HG03095 (cell line): ENCODE data around the gene HDAC3.

ENCODE experiments used
- ATAC-seq: cut with Tn5 transposase; IDR thresholded peaks from one replicate; pipeline ENCODE4 v1.9.1; 2021; ENCODE audit warnings: moderate library complexity; ENCODE audit not compliant: unreplicated experiment

The HDAC3 gene

DNA sequence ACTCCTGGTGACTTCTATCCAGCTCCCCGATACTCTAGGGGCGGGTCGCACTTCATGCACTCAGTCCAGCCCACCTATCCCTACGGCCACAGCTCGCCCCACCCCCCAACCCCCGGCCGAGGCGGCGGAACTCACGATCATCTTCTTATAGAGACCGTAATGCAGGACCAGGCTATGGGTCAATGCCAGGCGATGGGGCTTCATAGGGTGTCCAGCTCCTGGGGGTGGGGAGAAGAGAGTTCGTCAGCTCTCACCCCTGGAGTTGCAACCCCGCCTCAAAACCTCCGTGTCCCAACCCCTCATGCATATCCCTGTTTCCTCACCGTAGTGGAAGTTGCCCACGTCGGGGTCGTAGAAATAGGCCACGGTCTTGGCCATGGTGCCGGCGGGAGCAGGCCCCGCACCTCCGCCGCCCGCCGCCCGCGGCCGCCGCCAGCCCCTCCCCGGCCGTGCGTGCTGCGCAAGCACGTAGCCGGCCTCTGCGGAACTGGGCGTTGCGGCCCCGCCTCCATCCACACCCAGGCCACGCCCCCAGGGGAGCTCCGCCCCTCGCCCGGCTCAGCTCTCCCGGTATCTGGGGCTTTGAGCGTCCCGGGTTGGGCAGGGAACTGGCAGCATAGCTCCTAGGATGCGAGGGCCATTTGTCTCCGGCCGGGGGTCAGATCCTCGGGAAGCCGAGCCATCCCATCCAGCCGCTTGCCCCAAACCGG, at the start of gene HDAC3, which contains the start of gene RELL2:
Gene HDAC3 (minus strand): TSS at position 437 of the 710 bp plus-strand sequence. CDS start 59 bp downstream, at position 378.
Gene RELL2 (plus strand): TSS at position 585 of the 710 bp plus-strand sequence. CDS start 1,229 bp downstream, outside the sequence.
- peak; percentile 75 for ATAC-seq

DNA sequence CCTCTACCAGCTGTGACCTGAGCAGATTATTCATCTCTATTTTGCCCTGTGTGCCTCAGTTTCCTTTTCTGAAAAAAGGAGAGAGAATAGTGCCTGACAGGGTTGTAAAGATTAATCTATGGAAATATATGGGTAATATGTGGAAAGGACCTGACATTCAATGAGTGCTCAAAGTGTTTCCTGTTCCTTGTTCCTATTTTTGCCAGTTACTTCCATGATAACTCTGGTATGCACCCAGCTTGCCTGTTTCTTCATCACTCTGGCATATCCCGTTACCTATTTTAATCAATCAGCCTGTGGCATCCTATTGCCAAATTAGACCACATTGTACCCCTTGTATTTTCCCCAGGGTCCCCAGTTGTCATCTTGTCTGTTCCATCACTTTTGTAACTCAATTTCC, 48.9 kb upstream of the HDAC3 start:
- no peak for ATAC-seq

GRCh38 chr5:141683596-141684141, 47.0 kb upstream of the HDAC3 start:
- no peak for ATAC-seq

- ATAC-seq = no peak
Measured at GRCh38 chr5:141681695-141682641, 45.3 kb upstream of the HDAC3 start, which contains the start of gene ARAP3. Gene ARAP3 (minus strand): TSS chr5:141682230. CDS start chr5:141680486, 1,744 bp downstream.

DNA sequence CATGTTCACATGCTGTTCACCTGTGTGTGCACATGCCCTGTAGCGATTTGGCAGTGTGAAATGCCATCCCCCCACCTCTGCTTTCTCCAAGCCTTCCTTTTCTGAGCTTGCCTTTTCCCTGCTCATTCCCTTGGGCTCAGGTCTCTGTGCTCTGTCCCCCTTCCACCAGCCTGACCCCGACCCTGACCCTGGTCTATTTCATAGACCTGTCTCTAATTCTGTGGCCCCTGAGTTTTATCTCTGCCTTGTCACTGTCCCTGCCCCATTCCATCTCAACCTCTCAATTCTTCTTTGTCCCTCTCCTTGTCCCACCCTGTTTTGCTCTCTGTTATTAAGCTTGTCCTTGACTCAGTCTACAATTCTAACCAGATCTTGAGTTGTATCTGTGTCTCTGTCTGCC, 44.6 kb upstream of the HDAC3 start:
- no peak for ATAC-seq

DNA sequence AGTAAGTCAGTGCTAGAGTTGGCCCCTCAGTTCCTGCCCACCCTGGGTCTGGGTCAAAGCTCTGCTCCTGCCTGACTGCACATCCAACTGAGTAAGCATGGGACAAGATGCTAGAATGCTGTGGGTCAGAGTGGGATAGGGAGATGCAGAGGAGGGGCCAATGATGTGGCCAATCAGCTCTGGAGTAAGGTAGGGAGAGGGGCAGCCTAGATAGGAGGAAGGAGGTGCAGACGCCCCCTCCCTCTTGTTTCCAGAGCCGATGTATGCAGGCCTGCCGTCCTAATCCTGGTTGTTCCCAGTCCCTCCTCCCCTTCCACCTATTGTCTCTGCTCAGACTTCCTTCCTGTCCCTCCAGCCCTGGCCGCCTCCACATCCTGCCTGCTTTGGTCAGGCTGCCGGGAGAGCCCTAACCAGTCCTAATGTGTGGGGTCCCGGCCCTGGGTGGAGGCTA, 44.1 kb upstream of the HDAC3 start:
- ATAC-seq = no peak

GRCh38 chr5:141680178-141680577, 43.5 kb upstream of the HDAC3 start:
- ATAC-seq = no peak

DNA sequence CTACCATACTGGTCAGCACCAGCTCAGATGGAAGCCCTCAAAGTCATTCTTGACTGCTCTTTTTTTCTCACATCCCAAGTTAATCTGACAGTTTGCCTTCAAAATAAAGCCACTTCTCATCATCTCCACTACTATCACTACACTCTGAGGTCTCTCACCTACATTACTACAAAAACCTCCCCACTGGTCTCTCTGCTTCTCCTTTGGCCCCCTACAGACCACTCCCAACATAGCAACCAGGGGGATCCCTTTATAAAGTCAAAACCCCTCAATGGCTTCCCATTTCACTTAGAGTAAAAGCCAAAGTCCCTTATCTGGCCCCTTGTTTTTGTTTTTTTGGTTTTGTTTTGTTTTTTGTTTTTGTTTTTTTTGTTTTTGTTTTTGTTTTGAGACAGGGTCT, 40.8 kb upstream of the HDAC3 start:
- ATAC-seq = no peak

GRCh38 chr5:141675672-141676071, 39.0 kb upstream of the HDAC3 start:
- no peak for ATAC-seq

DNA sequence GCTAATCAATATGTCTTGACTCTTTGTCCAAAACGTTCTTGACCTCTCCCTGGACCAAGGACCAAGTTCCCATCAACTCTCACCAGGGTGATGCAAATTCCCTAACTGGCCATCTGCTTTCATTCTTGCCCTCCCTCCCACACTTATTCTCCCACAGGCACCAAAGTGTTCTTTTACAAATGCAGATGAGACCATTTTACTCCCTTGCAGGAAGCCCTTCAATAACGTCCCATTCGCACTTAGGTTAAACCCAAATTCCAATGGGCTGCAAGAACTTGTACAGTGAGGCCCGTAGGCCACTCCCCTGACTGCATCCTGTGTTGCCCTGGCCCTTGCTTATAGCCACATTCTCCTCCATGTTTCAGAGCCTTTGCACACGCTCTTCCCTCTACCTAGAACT, 38.1 kb upstream of the HDAC3 start:
- ATAC-seq = no peak

DNA sequence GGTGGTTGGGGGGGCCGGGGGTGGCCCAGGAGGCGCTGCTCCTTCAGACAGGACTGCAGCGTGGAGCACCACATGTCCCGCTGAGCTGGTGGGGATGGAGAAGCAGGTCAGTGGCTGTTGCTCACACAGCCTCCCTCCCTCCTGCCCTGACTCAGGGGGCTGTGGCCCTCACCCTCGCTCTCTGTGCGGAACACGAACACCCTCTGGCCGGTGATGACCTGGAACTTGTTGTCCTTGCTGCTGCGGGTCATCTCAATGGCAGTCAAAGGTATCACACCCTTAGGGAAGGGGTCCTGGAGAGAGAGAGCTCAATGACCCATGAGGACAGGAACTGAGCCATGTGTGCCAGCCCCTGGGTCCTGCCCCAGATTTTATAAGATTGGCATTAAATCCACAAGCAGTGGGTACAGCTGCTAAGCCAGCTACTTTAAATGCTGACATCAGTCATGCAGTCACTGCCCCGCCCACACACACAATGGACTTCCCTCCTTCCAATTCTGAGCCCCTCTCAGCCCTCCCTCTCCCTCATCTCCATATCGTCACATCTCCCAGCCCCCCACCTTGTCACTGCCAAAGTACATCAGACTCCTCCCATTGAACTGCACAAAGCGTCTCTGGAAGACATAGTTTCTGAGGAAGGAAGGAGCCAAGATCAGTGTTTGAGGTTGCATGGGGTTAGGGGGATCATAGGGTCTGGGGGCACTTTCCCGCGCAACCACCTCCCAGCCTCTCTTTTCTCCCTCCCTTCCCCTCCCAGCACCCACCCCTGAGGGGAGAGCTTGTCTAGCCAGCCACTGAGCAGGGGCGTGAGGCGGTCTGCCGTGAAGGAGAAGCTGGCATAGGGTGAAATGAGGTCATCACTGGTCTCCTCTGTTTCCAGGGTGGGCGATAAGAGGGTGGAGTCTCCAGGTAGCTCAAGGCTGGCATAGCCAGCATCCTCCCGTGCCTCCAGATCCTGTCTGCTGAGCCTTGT, 36.5 kb upstream of the HDAC3 start:
- ATAC-seq = no peak

DNA sequence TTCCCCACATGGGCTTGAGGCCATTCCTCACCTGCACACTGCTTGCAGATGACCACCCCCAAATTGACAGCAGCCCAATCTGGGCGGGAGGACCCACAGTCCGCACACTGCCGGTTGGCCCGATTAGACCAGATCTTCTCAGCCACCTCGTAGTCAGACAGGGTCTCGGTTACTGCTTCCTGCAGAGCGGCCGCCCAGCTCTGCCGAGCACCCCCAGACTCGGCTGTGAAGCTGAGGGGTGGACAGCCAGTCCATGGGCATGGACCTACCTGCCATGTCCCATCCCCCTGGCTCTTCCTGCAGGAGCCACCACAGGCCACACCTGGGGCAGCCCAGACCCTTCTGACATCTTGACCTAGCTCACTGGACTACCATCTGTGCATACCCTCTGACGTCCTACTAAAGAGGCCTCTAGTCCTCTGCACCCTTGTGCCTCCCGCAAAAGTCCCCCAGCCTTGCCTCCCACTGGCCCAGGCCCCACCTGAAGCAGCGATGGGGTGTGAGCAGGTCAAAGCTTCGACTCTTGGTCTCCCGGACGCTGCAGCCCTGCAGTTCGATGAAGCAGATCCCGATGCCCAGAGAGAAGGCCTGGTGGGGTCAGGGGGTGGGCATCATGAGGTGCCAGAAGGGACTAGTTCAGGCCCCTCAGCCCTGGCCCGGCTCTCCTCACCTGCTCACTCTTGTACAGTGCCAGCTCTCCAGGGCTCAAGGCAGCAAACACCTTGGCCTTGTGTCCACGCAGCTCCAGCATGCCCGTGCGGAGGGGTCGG, 35.6 kb upstream of the HDAC3 start:
- no peak for ATAC-seq

GRCh38 chr5:141669520-141669919, 32.9 kb upstream of the HDAC3 start:
- no peak for ATAC-seq

DNA sequence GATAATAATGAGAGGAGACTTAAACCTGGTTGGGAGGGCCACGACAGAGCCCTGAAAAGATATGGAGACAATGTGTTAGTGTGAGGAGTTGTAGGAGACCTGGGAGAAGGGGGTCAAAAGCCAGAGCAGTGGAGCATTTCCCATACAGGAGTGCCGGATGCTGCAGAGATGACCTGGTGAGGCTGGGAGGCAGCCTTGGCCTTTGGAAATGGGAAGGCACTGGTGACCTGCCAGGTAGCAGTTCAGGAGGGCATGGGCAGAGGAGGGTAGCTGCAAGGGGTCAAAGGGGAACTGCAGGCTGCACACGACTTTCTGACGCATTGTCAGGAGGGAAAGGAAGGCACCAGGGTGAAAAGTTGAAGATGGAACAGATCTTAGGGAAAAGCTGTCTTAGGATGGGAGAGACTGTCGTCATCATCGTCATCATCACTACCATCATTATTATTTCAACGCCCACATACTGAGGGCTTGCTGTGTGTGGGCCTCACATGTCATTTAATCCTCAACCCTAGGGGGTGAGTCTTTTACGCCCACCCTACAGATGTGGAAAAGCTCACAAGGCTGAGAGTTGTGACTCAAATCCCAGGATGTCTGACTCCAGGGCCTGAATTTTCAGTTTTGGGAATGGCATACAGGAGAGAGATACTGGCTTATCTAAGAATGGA, 32.1 kb upstream of the HDAC3 start:
- ATAC-seq = no peak

- ATAC-seq = no peak
Measured at GRCh38 chr5:141665995-141666940, 29.6 kb upstream of the HDAC3 start.

GRCh38 chr5:141664733-141665461, 28.2 kb upstream of the HDAC3 start:
- ATAC-seq = peak; percentile 98

DNA sequence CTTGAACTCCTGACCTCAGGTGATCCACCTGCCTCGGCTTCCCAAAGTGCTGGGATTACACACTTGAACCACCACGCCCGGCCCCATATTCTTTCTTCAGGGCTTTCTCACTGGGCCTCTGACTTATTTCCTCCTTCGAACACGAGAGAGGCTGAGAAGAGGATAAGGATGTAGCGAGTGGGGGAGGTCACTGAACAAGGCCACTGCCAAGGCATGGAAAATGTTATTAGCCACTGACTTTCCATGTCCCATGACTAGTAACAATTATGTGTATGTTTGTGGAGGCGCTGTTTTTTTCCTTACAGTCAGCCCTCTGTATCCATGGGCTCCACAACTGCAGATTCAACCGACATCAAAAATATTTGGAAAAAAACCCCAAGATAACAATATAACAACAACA, 26.9 kb upstream of the HDAC3 start:
- no peak for ATAC-seq
